Measurements from ENCODE around the gene KIFC3.

The KIFC3 gene

DNA sequence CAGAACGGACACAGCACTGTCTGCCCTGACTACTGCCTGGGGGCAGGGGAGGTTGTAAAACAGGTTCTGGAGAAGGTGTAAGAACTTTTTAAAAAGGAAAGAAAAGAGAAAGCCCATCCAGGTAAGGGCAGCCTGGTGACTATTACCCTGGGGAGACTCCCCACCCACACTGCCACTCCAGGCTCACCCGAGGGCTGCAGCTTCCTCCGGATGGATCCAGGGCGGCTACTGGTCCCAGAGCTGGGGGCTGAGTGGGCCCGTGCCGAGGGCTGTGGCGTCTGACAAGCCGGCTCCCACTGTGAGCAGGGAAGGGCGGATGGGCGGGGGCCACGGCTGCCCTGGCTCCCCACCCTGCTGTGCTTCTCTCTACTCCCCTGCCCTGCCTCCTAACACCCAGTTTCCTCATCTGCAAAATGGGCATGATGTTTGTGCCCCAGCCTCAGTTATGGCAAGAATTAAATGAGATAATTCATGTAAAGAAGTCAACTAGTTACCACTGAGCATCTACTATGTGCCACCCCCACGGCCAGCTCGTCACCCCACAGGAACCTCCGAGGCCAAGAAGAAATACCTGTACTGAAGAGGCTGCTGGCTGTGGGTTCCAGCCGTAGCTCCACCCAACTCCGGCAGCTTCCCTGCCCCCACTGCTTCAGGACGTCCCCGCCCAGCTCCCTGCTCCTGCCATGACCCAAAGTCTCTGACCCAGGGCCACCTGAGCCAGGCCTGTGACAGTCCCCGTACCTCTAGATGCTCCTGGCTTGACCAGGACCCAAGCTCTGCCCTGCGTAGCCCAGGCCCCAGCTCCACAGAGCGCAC, 42.5 kb downstream of the KIFC3 start:
- TF ChIP-seq, protein P1, sequence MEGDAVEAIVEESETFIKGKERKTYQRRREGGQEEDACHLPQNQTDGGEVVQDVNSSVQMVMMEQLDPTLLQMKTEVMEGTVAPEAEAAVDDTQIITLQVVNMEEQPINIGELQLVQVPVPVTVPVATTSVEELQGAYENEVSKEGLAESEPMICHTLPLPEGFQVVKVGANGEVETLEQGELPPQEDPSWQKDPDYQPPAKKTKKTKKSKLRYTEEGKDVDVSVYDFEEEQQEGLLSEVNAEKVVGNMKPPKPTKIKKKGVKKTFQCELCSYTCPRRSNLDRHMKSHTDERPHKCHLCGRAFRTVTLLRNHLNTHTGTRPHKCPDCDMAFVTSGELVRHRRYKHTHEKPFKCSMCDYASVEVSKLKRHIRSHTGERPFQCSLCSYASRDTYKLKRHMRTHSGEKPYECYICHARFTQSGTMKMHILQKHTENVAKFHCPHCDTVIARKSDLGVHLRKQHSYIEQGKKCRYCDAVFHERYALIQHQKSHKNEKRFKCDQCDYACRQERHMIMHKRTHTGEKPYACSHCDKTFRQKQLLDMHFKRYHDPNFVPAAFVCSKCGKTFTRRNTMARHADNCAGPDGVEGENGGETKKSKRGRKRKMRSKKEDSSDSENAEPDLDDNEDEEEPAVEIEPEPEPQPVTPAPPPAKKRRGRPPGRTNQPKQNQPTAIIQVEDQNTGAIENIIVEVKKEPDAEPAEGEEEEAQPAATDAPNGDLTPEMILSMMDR (conservative IDR thresholded peaks at IDR 0.05; ENCODE audit: low read depth): no peak
- DNase-seq (ENCODE audit: low spot score): peak; percentile 63
- ChIA-PET CTCF (interaction anchor here (0.6 to 5.2 kb wide), 6 partner anchors 42 to 745 kb away, joined by 3 to 35 read pairs (median 4); partner anchors contain the start of gene KIFC3), POLR2A (ENCODE audit: low non-redundant PET) (no interaction called here)
- H3K27ac ChIP-seq: peak overlapping the region; percentile 90

DNA sequence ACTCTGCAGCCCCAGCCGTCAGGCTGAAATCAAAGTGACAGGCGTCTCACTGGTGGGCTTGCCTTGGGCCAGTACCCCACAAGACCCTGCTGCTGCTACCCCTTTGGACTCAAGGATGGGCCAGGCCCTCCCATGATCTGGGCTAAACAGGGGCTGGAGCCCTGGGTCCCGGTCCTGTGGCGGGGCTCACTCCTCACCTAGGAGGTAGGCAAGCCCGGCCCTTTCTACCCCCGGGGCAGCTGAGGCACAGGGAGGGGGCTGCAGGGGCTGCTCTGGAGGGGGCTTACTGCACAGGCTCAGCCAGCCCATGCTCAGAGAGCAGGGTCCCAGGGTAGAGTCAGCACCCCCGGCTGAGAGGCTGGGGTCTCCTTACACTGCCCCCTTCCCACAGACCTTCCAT, 43.2 kb downstream of the KIFC3 start:
- ChIA-PET CTCF (interaction anchor here (1.0 to 5.2 kb wide), 2 partner anchors 43 to 104 kb away, joined by 3 to 35 read pairs; partner anchors contain the start of gene KIFC3), POLR2A (ENCODE audit: low non-redundant PET) (no interaction called here)
- DNase-seq (ENCODE audit: low spot score): no peak
- TF ChIP-seq, protein P1 (conservative IDR thresholded peaks at IDR 0.05; ENCODE audit: low read depth): no peak
- H3K27ac ChIP-seq: peak overlapping the region; percentile 90

DNA sequence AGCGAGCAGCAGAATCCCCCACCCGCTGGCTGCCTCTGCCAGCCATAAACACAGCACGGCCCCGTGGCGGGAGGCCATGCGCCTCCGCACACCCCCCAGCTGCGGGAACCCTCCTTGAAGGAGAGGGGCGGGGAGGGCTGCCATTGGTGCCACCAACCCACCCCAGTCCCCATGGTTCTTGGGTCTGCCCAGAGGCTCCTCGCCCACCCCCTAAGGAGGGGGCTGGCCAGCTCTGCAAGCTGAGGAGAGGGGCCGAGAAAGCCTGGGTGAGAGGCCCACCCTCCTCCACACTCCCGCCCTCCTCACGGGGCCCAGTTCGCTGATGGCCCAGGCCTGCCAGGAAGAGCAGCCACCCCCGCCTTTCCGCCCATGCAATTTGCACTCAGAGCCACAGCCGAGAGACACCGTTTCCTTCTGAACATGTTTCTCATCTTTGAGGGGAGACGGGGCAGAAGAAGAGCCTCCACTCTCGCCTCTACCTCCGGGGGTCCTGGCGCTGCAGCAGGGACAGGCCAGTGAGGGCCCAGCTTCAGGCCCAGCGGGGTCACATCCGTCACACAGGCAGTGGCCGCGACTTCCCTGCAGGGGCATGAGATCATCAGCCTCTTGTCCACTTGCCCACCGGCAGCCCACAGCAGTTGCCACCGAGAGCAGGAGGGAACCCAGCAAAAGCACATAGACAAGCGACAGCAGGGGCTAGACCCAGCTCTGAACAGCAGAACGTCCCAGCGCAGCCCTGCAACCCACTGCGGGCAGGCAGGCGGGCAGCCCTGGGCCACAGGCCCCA, 43.8 kb downstream of the KIFC3 start:
- ChIA-PET POLR2A (ENCODE audit: low non-redundant PET) (no interaction called here), CTCF (interaction anchor here (0.6 to 5.2 kb wide), 5 partner anchors 12 to 213 kb away, joined by 3 to 35 read pairs (median 4); no protein-coding TSS in a partner anchor)
- TF ChIP-seq, protein P1 (conservative IDR thresholded peaks at IDR 0.05; ENCODE audit: low read depth): no peak
- no peak for DNase-seq (ENCODE audit: low spot score)
- H3K27ac ChIP-seq: peak overlapping the region; percentile 90

DNA sequence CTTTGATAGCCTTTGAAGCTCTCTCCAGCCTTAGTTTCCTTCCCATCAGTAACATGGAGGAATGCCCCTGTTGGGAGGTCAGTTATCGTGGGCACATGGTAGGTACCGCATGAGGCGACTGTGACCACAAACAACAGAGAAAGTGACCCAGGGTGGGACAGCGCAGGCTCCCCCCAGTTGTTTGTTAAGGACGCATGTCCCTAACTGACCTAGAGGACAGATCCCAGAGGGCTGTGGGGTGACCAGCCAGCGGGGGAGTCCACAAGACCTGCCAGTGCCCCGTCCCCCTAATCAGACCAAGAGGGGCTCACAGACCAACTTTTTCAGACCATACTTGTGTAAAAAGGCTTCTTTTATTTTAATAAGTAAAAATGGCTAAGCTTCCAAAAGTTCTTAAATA, 44.4 kb downstream of the KIFC3 start:
- DNase-seq (ENCODE audit: low spot score): no peak
- TF ChIP-seq, protein P1 (conservative IDR thresholded peaks at IDR 0.05; ENCODE audit: low read depth): no peak
- ChIA-PET POLR2A (ENCODE audit: low non-redundant PET) (no interaction called here), CTCF (interaction anchor here (0.6 to 5.2 kb wide), 11 partner anchors 13 to 835 kb away, joined by 3 to 35 read pairs (median 4); no protein-coding TSS in a partner anchor)
- peak overlapping the region; percentile 90 for H3K27ac ChIP-seq

DNA sequence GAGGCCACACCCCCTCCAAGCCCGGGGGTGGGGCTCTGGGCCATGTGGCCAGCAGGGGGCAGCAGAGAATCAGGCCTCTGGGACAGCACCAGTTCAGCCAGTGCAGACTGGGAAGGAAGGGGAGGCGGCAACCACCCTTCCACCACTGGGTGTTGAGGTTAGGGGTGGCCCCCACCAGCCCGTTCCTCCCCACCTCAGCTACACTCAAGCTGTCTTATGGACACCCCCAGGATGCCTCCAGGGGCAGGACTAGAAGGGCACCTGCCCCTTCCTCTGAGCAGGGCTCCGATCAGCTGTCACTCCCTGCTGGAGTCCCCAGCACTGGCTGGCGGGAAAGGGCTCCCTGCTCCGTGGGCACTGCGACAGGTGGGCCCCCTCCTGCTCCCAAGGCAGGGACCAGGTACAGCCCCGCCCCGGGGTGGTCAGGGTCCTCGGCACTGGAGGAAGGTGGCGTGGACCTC, 44.9 kb downstream of the KIFC3 start:
- ChIA-PET CTCF (interaction anchor here (0.6 to 5.2 kb wide), 13 partner anchors 37 to 1457 kb away, joined by 3 to 35 read pairs (median 3); partner anchors contain the start of gene USB1), POLR2A (ENCODE audit: low non-redundant PET) (no interaction called here)
- peak; percentile 86 for DNase-seq (ENCODE audit: low spot score)
- peak overlapping the region; percentile 90 for H3K27ac ChIP-seq
- TF ChIP-seq, protein P1 (conservative IDR thresholded peaks at IDR 0.05; ENCODE audit: low read depth): peak; percentile 96
